Right lobe of liver (tissue), 6 donors: ENCODE results near the gene KCNAB3. TPM values are rescaled to one million over a fixed set of nuclear protein-coding genes. Genes with fewer than 3 reads are reported as not detected.

ENCODE experiments used
- ATAC-seq, 4 donors: fragments of 200-7000 bp; cut with Tn5 transposase; one replicate each; pipeline ENCODE4 v1.9.1; 2020; ENCODE audit warnings: mild to moderate bottlenecking in 4 of 4, moderate library complexity in 4 of 4
- DNase-seq, 3 donors: peaks; one replicate each; pipeline ENCODE4 v3.0.0-alpha.2; 2020
- H3K27ac ChIP-seq, 3 donors: fragments of 200-600 bp; one replicate each; pipeline ENCODE4 v1.8.0; 2022
- H3K27me3 ChIP-seq, 2 donors: fragments of 200-600 bp; one replicate each; pipeline ENCODE4 v1.8.0; 2022
- H3K36me3 ChIP-seq, 4 donors: fragments of 200-600 bp; sonication (generic) in 1 of 4; one replicate each; pipeline versions ENCODE4 v1.5.1 to v1.8.0; 2017 to 2022; ENCODE audit warnings: control low read depth in 1 of 4
- H3K4me1 ChIP-seq, 4 donors: fragments of 200-600 bp; sonication (generic) in 1 of 4; one replicate each; pipeline versions ENCODE4 v1.5.1 to v1.8.0; 2017 to 2022; ENCODE audit warnings: control low read depth in 1 of 4
- H3K4me3 ChIP-seq, 3 donors: fragments of 200-600 bp; one replicate each; pipeline ENCODE4 v1.8.0; 2022
- H3K9me3 ChIP-seq, 4 donors: fragments of 200-600 bp; sonication (generic) in 1 of 4; one replicate each; pipeline versions ENCODE4 v1.5.1 to v1.8.0; 2017 to 2022; ENCODE audit warnings: control low read depth in 1 of 4
- POLR2A ChIP-seq: fragments of 450-650 bp; IDR thresholded peaks from one replicate; pipeline ENCODE4 v1.6.1; 2017; ENCODE audit warnings: antibody characterized with exemption, mild to moderate bottlenecking
- WGBS: methylation state at CpG from one replicate; pipeline ENCODE4 v1.1.6; 2018; ENCODE audit warnings: low coverage, low lambda C conversion rate; ENCODE audit not compliant: insufficient coverage; ENCODE audit errors: missing lambda C conversion rate; 5-methylcytosine and 5-hydroxymethylcytosine counted together
- intact Hi-C, 2 donors: fragments of 100-400 bp; cut with DNase I; formaldehyde crosslinking; loops; one replicate each; pipeline versions ENCODE4 v1.11.2 to v1.14.1; 2022
- total RNA-seq, 6 experiments: library from RNA; depleted of rRNA in 2 of 6; stranded (reverse); fragments of >200 nt in 2 of 6; fragmentation: NEBNext Ultra II Directional in 3 of 6; extraction: Animal tissue kit (Norgen Biotek cat#: 25700) in 3 of 6; gene quantifications; one replicate each; pipeline versions ENCODE4 v1.1.0 to v1.2.4, GENCODE V29; 2016 to 2023
- TF ChIP-seq, protein P1 (sequence below), 4 donors: fragments of 200-600 bp in 3 of 4; fragments of 450-650 bp in 1 of 4; IDR thresholded peaks; one replicate each; pipeline versions ENCODE4 v1.5.1 to v1.8.0; 2016 to 2022; ENCODE audit warnings: antibody characterized with exemption in 4 of 4, mild to moderate bottlenecking in 2 of 4
- donor health status: DM: no; HTN: yes; CAD: no.
- donor health status: DM: no; HTN: no; CAD: no.
- donor health status: DM: no; HTN: no; CAD: no.
- donor health status: DM: no; HTN: yes; CAD: no.
- donor health status: DM: no; HTN: yes; CAD: no.

The KCNAB3 gene
- total RNA-seq, 6 experiments from 2014 or later = 0.61 to 2.9 (median 1.0) TPM; not detected in 1

DNA sequence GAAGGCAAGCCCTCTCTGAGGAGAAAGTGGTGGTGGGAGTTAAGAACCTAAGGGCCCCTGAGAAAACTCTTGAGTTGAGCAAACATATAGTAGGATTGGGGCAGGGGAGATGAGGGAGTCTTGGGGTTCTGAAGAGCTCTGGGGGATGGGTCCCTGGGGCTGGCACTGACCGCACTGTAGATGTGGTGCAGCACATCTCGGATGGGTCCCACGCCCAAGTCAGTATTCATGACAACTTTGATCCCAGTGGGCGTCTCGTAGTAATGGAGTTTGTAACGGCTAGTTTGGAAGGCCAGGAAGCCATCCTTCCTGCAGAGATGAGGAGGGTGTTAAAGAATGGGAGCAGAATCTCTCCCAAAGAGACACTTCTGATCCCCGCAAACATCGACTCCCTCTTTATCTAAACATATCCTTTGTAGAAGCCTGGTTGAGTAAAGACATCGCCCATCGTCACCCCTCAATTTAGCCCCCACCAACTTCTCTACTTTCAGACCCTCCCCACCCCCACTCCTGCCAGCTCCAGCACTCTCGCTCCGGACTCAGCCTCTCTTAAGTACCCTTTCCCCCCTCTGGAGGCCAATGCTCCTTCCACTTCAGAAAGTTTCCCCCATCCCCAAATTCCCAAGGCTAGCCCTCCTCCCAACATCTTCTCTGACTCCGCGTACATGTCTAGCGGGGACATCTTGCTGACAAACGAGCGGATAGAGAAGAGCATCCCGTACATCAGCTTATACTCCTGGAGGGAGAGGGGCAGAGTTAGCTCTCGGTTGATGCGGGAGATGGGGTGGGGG is 1.4 kb upstream of the KCNAB3 start:
- H3K9me3 ChIP-seq = no peaks in the 10 kb centered on the region
- no peaks in the 10 kb centered on the region for H3K36me3 ChIP-seq
- intact Hi-C loops = no loop called here
- H3K4me1 ChIP-seq = peaks cover 0 to 5% (median 0%) of the 10 kb centered on the region in 4 donors
- DNase-seq = no peak
- 26% methylated on average over 14 of the region's 20 CpGs for WGBS
- no peaks in the 10 kb centered on the region for H3K27me3 ChIP-seq
- no peak for ATAC-seq
- no peak for TF ChIP-seq POLR2A
- TF ChIP-seq, protein P1, sequence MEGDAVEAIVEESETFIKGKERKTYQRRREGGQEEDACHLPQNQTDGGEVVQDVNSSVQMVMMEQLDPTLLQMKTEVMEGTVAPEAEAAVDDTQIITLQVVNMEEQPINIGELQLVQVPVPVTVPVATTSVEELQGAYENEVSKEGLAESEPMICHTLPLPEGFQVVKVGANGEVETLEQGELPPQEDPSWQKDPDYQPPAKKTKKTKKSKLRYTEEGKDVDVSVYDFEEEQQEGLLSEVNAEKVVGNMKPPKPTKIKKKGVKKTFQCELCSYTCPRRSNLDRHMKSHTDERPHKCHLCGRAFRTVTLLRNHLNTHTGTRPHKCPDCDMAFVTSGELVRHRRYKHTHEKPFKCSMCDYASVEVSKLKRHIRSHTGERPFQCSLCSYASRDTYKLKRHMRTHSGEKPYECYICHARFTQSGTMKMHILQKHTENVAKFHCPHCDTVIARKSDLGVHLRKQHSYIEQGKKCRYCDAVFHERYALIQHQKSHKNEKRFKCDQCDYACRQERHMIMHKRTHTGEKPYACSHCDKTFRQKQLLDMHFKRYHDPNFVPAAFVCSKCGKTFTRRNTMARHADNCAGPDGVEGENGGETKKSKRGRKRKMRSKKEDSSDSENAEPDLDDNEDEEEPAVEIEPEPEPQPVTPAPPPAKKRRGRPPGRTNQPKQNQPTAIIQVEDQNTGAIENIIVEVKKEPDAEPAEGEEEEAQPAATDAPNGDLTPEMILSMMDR (IDR thresholded peaks at IDR 0.05) = no peak
- peak overlapping the region; percentile 50 to 75 (median 62) for H3K27ac ChIP-seq
- peak overlapping the region; percentile 63 to 90 (median 82) for H3K4me3 ChIP-seq

DNA sequence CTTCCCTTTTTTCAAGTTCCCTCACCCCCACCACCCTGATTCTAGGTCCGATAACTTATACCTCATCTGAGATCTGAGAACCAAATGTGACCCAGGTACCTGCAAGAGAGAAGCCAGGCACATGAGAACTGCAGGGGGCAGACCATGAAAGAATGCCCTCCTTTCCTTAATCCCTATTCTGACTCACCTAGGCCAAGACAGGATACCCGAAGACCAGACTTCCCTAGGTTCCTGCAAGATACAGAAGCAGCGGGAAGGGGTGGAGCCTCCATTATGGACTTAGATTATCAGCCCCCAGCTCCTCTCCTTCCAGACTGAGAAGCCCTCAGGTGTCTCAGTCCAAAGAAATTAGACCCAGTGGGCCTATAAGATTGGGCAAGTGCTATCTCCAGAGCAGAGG is 2.1 kb downstream of the KCNAB3 start:
- intact Hi-C loops = no loop called here
- no peak overlapping the region for H3K4me3 ChIP-seq
- ATAC-seq = no peak

DNA sequence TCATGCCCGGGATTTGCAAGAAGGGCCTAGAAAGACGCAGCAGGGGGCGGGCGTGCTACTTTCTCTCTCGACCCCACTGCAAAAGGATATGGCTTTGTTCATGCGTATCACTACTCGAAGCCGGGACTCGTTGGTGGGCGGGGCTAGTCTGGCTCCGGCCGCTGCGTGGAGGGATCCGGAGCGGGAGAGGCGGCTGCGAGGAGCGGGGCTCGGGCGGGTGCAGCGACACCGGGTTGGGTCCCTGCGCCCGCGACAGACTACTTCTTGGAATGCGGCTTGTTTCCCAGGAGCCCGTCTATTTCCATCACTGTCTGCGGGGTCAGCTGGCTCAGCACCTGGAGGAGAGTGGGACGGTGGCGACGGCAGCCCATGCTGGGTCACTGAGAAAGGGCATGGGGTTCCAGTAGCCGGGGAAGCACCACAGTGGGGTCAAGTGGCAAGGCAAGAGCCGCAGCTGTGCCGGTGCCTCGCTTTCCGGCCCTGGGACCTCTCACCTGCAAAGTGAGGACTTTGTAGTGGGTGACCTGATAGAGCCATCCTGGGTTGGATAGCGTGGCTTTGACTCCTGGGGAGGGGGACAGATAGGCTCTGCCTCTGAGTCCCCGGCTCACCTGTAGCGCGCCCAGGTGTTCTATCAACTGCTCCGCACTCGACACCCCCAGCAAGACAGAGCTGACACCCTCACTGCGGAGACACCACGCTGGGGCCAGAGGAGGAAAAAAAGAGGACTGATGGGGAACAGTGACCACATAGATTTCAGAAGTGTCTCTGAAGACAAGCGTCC is 6.6 kb downstream of the KCNAB3 start:
- intact Hi-C loops = no loop called here
- TF ChIP-seq, protein P1 (IDR thresholded peaks at IDR 0.05) = no peak
- TF ChIP-seq POLR2A = peak; percentile 44
- Histone ChIP-seq H3K4me1 (peaks cover 0 to 5% (median 0%) of the 10 kb centered on the region in 4 donors), H3K9me3 (no peaks in the 10 kb centered on the region), H3K27ac (peak overlapping the region in 2 of 3 donors; percentile 38 to 43), H3K27me3 (no peaks in the 10 kb centered on the region), H3K4me3 (peak overlapping the region; percentile 23 to 46 (median 33)), H3K36me3 (no peaks in the 10 kb centered on the region)
- WGBS = 24% methylated on average over 22 of the region's 45 CpGs
- peak; percentile 85 to 96 (median 94) for ATAC-seq
- DNase-seq = peak; percentile 77 to 83 (median 82)

More for the DNA sequence above, 2.1 kb downstream of the KCNAB3 start:
- peaks cover 0 to 9% (median 0%) of the 10 kb centered on the region in 4 donors for H3K4me1 ChIP-seq
- H3K9me3 ChIP-seq = no peaks in the 10 kb centered on the region
- no peaks in the 10 kb centered on the region for H3K27me3 ChIP-seq
- DNase-seq = no peak
- WGBS = 67% methylated on average over 3 of the region's 3 CpGs
- TF ChIP-seq, protein P1 (IDR thresholded peaks at IDR 0.05) = no peak
- TF ChIP-seq POLR2A = no peak
- no peak overlapping the region for H3K27ac ChIP-seq
- H3K36me3 ChIP-seq = no peaks in the 10 kb centered on the region

DNA sequence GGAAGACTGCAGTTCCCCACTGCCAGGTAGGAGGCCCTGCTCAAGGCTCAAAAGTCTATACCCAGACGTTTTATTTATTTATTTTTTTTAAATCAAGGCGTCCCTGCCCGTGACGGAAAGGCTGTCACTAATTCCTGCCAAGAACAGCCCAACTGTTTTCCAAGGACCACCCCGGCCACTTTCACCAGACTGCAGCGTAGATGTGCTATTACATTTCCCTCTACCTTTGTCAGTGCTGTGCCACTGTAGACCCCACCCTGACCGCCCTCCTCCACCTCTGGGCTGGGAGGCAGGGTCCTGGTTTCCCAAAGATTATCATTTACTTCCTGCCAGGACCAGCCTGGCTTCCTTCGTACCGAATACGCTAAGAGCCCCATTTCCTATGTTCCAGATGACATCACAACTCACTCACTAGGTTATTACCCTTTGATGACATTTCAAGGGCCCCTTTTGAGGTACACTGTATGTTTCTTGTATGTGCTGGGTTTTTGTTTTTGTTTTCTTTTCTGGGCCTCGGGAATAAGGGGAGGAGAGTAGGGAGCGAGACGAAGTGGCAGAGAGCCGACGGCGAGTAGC is 7.3 kb downstream of the KCNAB3 start:
- Histone ChIP-seq H3K4me3 (peak overlapping the region; percentile 23 to 46 (median 33)), H3K27ac (peak overlapping the region in 2 of 3 donors; percentile 38 to 43), H3K27me3 (no peaks in the 10 kb centered on the region), H3K4me1 (peaks cover 0 to 5% (median 0%) of the 10 kb centered on the region in 4 donors), H3K9me3 (no peaks in the 10 kb centered on the region), H3K36me3 (no peaks in the 10 kb centered on the region)
- DNase-seq = no peak
- TF ChIP-seq, protein P1 (IDR thresholded peaks at IDR 0.05) = no peak
- no peak for TF ChIP-seq POLR2A
- peak in 1 of 4 donors; percentile 6 for ATAC-seq
- 45% methylated on average over 15 of the region's 16 CpGs for WGBS
- intact Hi-C loops = no loop called here
